Ishikawa (cell line): Measurements from ENCODE around the gene RAI14.

Source experiments
- CEBPB ChIP-seq: IDR thresholded peaks from 2 replicates; pipeline ENCODE4 v1.6.1; 2012
- CREB1 ChIP-seq: IDR thresholded peaks from 2 replicates; pipeline ENCODE4 v1.6.1; 2012; ENCODE audit warnings: low read depth
- EP300 ChIP-seq: IDR thresholded peaks from 2 replicates; pipeline ENCODE4 v1.6.1; 2012; ENCODE audit warnings: borderline replicate concordance
- FOXM1 ChIP-seq: IDR thresholded peaks from 2 replicates; pipeline ENCODE4 v1.6.1; 2012; ENCODE audit warnings: low read depth, borderline replicate concordance
- MAX ChIP-seq: IDR thresholded peaks from 2 replicates; pipeline ENCODE4 v1.6.1; 2012
- TAF1 ChIP-seq: IDR thresholded peaks from 2 replicates; pipeline ENCODE4 v1.6.1; 2012; ENCODE audit warnings: low read depth, mild to moderate bottlenecking
- TCF12 ChIP-seq: IDR thresholded peaks from 2 replicates; pipeline ENCODE4 v1.6.1; 2012; ENCODE audit warnings: low read depth
- TF ChIP-seq, protein P1 (sequence below): IDR thresholded peaks from 2 replicates; pipeline ENCODE4 v1.6.1; 2012; ENCODE audit warnings: low read depth, mild to moderate bottlenecking
- TF ChIP-seq, protein P2 (sequence below): IDR thresholded peaks from 2 replicates; pipeline ENCODE4 v1.6.1; 2012

DNA sequence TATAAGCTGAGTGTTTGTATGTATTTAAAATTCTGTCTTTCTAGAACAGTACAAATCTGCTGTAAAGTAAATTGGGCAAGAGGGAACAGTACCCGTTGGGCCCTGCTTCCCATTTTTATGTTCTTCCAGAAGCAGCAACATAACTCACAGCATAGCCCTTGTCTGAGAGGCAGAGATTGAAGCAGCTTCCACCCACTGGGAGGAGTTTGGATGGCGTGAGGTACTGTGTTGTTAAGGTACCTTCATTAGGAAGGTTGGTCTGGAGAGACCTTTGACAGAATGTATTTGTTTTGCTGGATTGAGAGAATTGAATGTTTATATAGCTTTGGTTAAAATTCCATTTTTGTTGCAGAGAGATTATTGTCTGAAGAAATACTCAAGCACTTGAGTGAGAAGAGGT, 24.8 kb downstream of the RAI14 start:
- TF ChIP-seq FOXM1: no peak
- no peak for TF ChIP-seq CREB1
- no peak for TF ChIP-seq MAX
- TF ChIP-seq, protein P1, sequence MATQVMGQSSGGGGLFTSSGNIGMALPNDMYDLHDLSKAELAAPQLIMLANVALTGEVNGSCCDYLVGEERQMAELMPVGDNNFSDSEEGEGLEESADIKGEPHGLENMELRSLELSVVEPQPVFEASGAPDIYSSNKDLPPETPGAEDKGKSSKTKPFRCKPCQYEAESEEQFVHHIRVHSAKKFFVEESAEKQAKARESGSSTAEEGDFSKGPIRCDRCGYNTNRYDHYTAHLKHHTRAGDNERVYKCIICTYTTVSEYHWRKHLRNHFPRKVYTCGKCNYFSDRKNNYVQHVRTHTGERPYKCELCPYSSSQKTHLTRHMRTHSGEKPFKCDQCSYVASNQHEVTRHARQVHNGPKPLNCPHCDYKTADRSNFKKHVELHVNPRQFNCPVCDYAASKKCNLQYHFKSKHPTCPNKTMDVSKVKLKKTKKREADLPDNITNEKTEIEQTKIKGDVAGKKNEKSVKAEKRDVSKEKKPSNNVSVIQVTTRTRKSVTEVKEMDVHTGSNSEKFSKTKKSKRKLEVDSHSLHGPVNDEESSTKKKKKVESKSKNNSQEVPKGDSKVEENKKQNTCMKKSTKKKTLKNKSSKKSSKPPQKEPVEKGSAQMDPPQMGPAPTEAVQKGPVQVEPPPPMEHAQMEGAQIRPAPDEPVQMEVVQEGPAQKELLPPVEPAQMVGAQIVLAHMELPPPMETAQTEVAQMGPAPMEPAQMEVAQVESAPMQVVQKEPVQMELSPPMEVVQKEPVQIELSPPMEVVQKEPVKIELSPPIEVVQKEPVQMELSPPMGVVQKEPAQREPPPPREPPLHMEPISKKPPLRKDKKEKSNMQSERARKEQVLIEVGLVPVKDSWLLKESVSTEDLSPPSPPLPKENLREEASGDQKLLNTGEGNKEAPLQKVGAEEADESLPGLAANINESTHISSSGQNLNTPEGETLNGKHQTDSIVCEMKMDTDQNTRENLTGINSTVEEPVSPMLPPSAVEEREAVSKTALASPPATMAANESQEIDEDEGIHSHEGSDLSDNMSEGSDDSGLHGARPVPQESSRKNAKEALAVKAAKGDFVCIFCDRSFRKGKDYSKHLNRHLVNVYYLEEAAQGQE: no peak
- TF ChIP-seq, protein P2, sequence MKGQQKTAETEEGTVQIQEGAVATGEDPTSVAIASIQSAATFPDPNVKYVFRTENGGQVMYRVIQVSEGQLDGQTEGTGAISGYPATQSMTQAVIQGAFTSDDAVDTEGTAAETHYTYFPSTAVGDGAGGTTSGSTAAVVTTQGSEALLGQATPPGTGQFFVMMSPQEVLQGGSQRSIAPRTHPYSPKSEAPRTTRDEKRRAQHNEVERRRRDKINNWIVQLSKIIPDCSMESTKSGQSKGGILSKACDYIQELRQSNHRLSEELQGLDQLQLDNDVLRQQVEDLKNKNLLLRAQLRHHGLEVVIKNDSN: no peak
- TF ChIP-seq EP300: no peak
- TF ChIP-seq TAF1: no peak
- no peak for TF ChIP-seq CEBPB
- no peak for TF ChIP-seq TCF12
